HG03159 (cell line): ENCODE measurements around the gene FTSJ3.
A peak's percentile ranks its signal among the peaks of the same experiment; 100 is the strongest.
"Not testable (repeated sequence)": the region's sequence is repeated elsewhere in the genome, so short reads cannot be mapped to it uniquely, and the experiment has no call there.

ENCODE experiments used
- ATAC-seq: cut with Tn5 transposase; IDR thresholded peaks from one replicate; pipeline ENCODE4 v1.9.1; 2021; ENCODE audit warnings: mild to moderate bottlenecking, moderate library complexity; ENCODE audit not compliant: unreplicated experiment

Gene FTSJ3

DNA sequence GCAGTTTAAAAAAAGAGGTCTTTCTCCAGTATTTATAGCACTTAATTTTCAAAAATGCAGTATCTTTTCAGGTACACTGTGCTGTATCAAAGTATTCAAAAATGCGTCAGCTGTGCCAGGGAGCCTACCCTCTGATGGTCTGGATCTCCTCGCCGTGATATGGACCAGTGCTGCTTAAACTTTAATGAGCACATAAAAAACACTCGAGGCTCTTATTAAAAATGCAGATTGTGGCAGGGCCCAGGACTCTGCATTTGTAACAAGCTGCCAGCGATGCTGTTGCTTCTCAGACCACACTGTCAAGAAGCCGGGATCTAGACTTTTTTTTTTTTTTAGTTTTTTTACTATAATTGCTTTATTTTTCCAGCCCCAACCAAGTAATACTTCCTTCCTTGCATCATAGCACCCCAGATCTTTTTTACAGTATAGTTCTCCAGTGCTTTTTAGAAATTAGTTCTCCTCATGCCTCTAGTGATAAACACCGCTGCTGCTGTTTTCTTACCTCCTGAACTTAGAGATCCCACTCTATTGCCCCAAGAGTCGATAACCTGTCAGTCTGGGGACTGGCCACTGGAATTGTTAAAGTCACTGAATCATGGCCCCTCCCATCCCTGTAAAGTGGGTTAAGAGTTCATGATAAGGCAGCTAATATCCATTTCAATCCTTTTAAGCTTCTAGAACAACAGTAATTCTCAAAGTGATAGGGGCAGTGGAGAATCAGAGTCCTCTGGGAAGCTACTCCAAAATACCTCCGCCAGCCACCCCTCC is 16.6 kb upstream of the FTSJ3 start:
- no peak for ATAC-seq

DNA sequence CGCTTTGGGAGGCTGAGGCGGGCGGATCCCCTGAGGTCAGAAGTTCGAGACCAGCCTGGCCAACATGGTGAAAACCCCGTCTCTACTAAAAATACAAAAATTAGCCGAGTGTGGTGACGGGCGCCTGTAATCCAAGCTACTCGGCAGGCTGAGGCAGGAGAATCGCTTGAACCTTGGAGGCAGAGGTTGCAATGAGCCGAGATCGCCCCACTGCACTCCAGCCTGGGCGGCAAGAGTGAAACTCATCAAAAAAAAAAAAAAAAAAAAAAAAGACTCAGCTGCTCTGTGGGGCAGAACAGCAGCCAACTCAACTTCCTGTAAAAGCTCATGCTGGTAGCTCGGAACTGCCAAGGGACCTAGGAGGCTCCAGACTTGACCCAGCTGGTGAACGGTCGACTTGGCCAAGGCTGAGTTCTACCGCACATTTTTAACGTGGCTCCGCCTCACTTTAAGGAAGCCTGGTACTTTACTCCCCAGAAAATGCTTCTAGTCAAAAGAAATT is 16.0 kb upstream of the FTSJ3 start:
- ATAC-seq: not testable (repeated sequence)

GRCh38 chr17:63842540-63843386 is 15.3 kb upstream of the FTSJ3 start, which contains the start of gene SMARCD2:
SMARCD2 (minus strand) TSS chr17:63842685; CDS start chr17:63842674, 11 bp downstream.
- peak; percentile 71 for ATAC-seq

GRCh38 chr17:63842173-63842539 is 14.7 kb upstream of the FTSJ3 start:
- peak; percentile 24 for ATAC-seq

DNA sequence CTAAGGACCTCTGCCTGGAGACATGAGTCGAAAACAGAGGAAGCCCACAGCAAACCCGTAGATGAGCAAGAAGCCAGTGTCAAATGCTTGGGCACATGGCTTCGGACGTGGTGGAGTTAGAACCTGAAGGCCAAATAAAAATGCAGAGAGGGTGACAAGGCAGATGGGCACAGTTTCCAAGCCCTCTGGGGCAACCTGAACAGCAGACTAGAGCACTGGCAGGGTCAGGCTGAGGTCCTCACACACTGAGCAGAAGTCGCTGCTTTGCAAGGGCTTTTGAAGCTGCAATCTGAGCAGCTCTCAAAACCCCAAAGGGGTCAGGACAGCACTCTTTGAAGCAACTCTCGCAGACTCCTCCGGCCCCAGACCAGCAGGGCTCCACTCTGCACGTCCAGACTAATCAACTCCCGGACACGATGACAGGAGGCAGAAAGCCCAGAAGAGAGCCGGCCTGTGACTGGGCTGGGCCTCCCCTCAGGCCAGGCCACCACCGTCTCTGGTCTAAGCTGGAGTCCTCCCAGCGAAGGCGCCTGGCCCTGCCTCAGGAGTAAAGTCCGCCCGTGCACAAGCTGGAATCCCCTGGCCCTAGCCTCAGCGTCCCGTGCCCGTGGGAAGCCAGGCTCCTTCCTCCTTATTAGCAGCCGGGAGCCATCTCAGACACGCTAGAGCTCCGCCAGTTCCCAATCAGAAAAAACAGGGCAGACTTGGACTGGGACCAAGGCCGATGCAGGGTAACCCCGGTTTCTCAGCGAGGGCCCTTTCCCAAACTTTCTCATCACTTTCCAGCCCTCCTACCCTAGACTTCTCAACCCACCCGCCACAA is 14.1 kb upstream of the FTSJ3 start:
- ATAC-seq: no peak

DNA sequence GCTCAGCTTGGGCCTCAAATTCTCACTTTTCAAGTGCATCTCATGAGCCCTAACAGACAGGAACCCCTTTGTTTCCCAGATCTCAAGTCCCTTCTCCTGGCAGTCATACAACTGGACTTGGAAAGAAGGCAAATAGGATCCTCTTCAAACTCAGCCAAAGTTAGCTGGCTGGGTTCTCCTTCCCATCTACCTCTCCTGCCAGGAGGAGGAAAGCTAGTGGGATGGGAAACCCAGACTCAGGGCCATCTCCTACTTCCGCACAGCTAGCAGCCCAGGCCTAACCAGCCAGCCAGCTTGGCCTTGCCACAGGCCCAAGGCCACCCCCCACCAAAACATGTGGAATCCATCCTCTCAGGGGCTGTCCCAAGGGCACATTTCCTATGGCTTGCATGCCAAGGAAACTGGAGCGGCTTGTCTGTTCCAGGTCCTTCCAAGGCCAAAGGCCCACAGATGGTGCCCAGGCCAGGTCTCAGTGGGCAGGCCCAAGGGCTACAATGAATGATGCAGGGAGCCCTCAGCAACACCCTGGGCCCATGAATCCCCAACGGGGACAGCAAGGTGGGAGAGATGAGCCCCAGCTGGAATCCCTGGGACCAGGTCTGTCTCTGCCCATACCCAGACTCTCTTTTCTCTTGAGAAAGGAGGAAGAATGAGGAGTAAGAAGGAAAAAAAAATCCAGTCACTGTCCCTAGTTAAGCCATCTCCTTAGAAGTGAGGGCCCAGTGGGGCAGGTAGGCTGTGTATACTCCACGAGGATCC is 13.3 kb upstream of the FTSJ3 start:
- ATAC-seq: no peak

DNA sequence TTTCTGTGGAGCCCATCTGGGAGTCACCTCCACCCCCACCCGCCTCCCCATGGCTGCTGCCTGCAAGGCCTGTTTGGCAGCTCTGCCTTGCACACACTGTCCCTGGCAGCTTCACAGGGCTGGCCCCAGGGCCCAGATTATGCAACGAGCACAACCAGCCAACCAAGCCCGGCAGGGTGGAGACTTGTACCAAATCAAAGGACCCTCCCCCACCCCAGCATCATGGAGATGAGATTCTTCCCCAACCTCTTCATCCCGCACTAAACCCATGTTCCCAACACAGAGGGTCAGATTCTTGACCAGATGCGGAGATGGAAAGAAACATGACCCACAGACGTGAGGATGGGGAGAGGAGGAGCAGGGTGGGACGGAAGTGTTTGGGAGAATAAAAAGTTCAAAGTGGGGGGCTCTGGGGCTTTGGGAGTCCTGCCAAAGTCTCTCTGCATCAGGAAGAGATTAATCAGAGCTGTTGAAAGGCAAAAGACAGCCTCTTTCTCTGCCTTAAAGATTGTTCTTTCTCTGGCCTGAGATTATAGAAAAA is 11.2 kb upstream of the FTSJ3 start:
- ATAC-seq: no peak

DNA sequence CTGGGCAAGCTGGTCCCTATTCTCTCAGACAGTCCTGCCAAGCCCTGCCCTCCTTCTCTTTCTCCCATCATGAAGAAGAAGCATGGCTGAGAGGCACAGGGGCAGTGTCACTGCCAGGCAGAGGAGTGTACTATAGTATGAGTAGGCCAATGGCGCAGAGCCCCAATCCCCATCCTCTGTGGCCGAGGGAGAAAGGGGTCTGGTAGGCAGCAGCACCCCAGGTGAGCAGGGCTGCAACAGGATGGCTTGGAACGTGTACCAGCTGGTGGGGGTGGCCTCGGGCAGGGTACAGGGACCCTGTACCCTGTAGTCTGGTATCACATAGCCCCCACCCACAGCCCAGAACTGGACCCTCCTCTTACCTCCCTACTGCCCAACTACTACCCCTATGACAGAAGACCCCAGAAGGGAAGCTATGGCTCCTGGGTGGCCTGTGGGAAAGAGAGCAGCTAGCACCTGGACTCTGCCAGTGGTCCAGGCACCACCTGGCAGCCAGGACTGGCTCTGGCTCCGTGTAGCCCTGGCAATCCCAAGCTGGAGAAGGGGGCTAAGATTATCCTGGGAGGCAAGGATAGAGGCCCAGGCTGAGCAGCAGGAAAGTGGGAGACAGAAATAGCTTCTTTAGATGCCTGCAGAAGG is 10.6 kb upstream of the FTSJ3 start:
- ATAC-seq: no peak

DNA sequence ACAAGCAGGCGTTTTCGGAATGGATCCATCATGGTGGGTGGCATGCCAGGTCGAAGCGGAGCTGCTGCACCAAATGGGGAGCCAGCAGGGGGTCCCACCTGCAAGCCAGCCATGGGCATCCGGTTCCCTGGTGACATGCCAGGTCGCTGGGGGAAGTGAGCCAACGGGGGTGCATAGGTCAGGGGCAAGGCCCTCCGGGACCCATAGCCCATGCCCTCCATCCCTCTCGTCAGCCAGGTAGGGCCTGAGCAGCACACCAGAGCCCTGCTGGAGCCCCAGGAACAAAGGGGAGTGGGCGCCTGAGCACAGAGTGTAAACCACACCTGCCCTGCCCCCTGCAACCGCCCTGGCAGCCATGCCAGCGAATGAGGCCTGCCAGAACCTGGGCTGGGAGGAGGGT is 10.0 kb upstream of the FTSJ3 start:
- ATAC-seq: no peak

- ATAC-seq: no peak
Measured at GRCh38 chr17:63836811-63837210, 9.3 kb upstream of the FTSJ3 start.

DNA sequence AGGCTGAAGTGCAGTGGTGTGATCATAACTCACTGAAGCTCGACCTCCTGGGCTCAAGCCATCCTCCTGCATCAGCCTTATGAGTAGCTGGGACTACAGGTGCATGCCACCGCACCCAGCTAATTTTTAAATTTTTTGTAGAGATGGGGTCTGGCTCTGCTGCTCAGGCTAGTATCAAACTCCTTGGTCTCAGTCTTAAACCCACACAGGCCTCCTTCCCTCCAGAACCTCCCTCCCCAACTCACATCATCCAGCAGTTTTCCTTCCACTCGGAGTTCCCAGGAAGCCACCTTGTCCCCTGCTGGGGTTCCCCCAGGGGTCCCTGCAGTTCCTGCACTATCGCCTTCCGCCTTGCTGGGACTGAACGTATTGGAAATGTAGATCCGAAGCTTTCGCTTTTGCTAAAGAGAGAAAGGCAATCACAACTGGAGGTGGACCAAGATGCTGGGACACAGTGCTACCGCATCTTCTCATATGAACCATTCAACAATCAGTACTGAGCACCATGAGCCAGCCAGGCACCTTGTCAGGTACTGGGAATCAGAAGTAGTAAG is 7.8 kb upstream of the FTSJ3 start:
- ATAC-seq: no peak

DNA sequence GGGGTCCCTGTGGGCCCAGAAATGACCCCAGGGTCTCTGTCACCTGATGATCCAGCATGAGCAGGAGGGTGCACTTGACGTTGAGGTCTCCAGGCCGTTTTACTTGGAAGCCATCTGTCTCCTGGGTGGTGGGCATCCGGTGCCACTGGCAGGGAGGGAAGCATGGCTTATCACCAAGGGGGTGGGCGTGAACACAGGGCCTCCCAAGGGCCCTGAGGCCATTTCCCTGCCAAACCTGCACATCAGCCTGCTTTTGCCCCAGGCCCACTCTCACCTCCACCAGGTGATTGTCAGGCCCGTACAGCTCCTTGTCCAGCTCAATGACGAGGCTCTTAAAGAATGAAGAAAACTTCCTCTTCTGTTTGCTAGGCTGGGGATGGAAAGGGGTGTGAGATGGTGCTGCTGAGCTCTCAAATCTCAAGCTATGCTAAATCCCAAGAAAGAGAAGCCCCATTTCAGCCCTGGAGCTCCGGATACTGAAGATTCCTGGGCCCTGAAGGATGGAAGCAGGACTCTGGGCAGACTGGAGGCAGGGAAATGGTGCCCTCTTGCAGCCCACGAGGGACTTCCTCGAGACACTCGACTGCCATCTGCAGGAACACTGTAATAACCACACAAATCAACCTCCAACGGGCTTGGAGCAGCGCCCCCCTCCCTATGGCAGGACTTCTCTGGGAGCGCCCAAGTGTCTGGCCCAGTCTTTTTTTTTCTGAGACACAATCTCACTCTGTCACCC is 7.1 kb upstream of the FTSJ3 start:
- no peak for ATAC-seq

DNA sequence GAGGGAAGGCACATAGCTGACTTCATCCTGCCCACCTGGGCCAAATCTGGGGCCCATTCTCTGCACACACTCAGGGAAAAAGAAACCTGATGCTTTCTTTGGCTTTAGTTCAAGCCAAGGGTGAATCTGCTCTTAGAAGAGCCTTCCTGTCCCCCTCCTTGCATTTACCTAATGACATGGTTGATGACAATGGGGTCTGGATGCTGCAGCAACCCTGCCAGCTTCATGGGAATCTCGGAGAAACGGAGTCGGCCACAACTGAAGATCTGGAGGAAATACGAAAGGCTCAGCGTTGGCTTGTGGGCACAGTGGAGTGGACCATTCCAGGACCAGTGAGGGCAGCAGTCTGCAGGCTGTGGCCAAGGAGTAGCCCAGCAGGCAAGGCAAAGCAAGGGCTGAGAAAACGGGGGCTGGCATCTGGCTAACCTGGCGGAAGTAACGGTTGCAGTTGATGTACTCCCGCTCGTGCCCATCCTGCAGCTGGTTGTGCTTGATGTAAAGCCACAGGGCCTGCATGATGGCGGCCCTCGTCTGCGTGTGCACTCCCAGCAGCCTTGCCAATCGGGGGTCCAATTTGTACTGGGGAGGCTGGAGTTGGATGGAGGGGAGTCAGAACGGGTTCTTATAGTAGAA is 6.4 kb upstream of the FTSJ3 start:
- ATAC-seq: no peak

- no peak for ATAC-seq
Measured at GRCh38 chr17:63833026-63833740, 5.7 kb upstream of the FTSJ3 start.

DNA sequence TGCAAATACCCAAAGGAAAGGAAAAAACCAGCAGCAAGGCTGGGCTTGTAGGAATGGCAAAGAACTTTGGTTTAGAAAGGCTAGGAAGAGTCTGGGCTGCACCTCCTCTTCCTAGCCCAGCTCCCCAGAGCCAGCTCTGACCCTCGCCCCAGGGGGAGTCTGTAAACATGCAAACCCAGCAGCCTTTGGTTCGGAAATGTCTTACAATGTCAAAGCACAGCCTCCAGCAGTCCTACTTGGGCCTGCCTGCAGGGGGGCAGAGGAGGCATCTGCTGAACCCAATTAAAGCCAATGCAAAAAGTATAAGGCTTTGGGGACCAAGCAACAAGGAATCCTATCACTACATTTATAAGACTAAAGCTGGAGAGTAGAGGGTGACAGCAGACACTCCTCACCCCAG is 5.0 kb upstream of the FTSJ3 start:
- no peak for ATAC-seq

- ATAC-seq: no peak
Measured at GRCh38 chr17:63832014-63832413, 4.6 kb upstream of the FTSJ3 start.

DNA sequence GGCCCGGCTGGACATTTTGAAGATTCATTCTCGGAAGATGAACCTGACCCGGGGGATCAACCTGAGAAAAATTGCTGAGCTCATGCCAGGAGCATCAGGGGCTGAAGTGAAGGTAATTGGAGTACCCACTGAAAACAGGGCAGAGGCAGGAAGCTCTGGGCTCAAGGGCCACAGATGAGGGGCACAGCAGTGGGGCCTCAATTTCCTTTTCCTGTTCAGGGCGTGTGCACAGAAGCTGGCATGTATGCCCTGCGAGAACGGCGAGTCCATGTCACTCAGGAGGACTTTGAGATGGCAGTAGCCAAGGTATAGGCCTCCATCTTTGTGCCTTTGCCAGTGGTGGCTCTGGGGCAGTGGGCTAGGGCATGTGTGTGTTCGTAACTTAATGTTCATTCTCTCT is 4.0 kb upstream of the FTSJ3 start:
- no peak for ATAC-seq
